GM18520 (cell line): ENCODE results near the gene LILRA2.
"Not testable (repeated sequence)": the region's sequence is repeated elsewhere in the genome, so short reads cannot be mapped to it uniquely, and the experiment has no call there.

ENCODE experiments used
- ATAC-seq: cut with Tn5 transposase; IDR thresholded peaks from one replicate; pipeline ENCODE4 v1.9.1; 2021; ENCODE audit not compliant: unreplicated experiment

The LILRA2 gene

DNA sequence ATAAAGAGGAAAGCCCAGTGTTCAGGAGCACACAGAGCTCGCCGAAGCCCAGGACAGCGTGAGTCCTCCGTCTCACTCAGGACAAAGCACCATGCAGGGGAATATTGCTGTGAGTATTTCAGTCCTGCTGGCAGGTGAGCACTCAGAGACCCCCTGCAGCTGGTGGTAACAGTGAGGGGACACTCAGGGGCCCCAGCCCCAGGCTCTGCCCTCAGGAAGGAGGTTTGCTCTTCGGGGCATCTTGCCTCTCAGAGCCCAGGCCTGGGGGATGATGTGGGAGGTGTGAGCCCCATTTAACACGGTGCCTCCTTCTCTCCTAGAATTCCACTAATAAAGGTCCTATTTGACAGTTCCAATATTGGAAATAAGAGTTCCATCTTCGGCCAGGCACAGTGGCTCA lies 34.6 kb downstream of the LILRA2 start:
- ATAC-seq = no peak

- ATAC-seq = no peak
Observed at GRCh38 chr19:54608792-54609191, 35.2 kb downstream of the LILRA2 start.

- ATAC-seq = no peak
Observed at GRCh38 chr19:54609356-54609791, 35.8 kb downstream of the LILRA2 start.

GRCh38 chr19:54612428-54612827 lies 38.8 kb downstream of the LILRA2 start:
- ATAC-seq = no peak

- ATAC-seq = no peak
Observed at GRCh38 chr19:54614726-54615125, 41.1 kb downstream of the LILRA2 start.

- ATAC-seq = no peak
Observed at GRCh38 chr19:54616057-54616456, 42.5 kb downstream of the LILRA2 start.

DNA sequence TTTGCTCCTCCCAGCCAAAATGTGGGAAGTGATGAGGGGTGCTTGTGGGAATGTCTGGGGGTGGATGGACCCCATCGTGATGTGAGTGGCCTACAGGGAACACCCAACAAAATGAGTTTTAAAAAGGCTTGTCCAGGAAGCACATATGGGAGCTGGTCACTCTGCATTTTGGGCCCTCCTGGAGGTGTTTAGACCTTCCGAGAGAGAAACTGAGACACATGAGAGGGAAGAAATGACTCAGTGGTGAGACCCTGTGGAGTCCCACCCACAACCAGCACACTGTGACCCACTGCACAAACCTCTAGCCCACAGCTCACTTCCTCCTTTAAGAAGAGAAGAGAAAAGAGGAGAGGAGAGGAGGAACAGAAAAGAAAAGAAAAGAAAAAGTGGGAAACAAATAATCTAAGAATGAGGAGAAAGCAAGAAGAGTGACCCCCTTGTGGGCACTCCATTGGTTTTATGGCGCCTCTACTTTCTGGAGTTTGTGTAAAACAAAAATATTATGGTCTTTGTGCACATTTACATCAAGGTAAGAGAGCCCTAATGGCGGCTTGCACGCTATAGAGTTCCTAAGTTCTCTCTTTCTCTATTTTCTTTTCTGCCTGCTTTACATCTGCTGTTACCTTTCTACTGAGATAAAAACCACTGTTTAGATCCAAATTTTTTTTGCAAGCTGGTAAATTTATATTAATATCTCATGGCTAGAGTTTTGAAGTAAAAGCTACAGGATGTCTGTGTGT lies 43.4 kb downstream of the LILRA2 start:
- peak; percentile 74 for ATAC-seq

- no peak for ATAC-seq
Observed at GRCh38 chr19:54620464-54620863, 46.9 kb downstream of the LILRA2 start.

GRCh38 chr19:54622431-54622830 lies 48.8 kb downstream of the LILRA2 start:
- no peak for ATAC-seq

- not testable (repeated sequence) for ATAC-seq
Observed at GRCh38 chr19:54624234-54624633, 50.6 kb downstream of the LILRA2 start.

- not testable (repeated sequence) for ATAC-seq
Observed at GRCh38 chr19:54624934-54625730, 51.5 kb downstream of the LILRA2 start.

GRCh38 chr19:54626757-54627156 lies 53.2 kb downstream of the LILRA2 start:
- no peak for ATAC-seq

DNA sequence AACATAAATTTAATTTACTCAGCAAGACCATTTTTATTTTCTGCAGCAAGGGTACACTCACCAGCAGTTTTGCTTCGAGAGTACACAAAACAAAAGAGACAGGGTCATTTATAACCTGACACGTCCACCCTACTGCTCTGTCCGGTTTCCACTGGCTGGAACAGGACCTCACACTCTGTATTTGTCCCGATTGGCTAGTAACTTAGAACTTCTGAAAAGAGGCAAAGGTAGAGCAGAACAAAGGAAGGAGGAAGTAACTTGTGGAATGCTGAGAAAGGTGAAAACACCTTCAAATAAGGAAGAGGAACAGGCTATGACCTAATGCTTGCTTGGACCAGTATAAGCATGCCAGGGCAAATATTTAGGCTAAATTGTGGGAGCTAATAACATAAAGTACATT lies 54.3 kb downstream of the LILRA2 start:
- ATAC-seq = not testable (repeated sequence)

- not testable (repeated sequence) for ATAC-seq
Observed at GRCh38 chr19:54630262-54630661, 56.7 kb downstream of the LILRA2 start, which contains the start of gene LILRB1. Gene LILRB1, plus strand, starts transcription at chr19:54630484. Its CDS starts 590 bp downstream, at chr19:54631074.

DNA sequence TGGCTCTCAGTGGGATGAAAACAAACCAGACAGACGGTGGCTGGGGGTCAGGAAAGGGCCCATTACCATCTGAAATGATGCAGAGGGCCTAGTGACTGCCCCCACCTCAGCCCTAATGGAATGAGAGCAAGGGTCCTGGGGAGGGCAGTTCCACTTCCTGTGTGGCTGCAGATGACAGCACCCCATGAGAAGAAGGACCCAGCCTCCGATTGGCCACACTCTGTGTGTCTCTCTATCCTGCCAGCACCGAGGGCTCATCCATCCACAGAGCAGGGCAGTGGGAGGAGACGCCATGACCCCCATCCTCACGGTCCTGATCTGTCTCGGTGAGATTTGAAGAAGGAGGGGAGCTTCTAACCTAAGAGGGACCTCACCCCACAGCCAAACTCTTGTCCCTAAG lies 57.2 kb downstream of the LILRA2 start:
- ATAC-seq = no peak

- ATAC-seq = not testable (repeated sequence)
Observed at GRCh38 chr19:54631489-54632337, 58.1 kb downstream of the LILRA2 start.

DNA sequence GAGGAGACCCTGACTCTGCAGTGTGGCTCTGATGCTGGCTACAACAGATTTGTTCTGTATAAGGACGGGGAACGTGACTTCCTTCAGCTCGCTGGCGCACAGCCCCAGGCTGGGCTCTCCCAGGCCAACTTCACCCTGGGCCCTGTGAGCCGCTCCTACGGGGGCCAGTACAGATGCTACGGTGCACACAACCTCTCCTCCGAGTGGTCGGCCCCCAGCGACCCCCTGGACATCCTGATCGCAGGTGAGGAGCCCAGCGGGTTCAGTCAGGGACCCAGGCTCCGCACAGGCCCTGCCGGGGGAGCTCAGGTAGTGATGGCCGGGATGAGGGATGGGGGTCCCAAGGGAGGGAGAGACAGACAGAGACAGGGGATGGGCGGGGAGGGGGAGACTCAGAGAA lies 58.9 kb downstream of the LILRA2 start:
- not testable (repeated sequence) for ATAC-seq

DNA sequence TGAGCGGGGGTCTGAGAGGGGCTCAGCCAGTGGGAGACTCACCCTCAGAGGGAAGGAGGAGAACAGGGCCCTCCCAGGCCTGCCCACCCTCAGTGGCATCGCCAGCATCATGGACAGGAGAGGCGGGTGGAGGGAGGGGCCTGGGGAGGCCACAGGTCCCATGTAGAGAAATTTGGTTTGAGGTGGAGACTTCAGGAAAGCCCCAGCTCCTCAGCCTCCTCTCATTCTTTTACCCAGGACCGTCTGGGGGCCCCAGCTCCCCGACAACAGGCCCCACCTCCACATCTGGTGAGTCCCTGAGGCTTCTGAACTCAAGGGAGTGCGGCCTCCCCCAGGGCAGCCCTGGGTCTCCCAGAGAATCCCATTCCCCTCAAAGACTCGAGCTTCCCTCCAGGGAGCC lies 59.8 kb downstream of the LILRA2 start:
- ATAC-seq = no peak

GRCh38 chr19:54636081-54636480 lies 62.5 kb downstream of the LILRA2 start:
- not testable (repeated sequence) for ATAC-seq

GRCh38 chr19:54638683-54639082 lies 65.1 kb downstream of the LILRA2 start:
- ATAC-seq = no peak
